GM19455 (cell line): ENCODE results near the gene TCF7L2.
"Not testable (repeated sequence)": the region's sequence is repeated elsewhere in the genome, so short reads cannot be mapped to it uniquely, and the experiment has no call there.

Experiments used
- ATAC-seq: cut with Tn5 transposase; IDR thresholded peaks from one replicate; pipeline ENCODE4 v1.9.1; 2021; ENCODE audit not compliant: unreplicated experiment

TCF7L2 gene

DNA sequence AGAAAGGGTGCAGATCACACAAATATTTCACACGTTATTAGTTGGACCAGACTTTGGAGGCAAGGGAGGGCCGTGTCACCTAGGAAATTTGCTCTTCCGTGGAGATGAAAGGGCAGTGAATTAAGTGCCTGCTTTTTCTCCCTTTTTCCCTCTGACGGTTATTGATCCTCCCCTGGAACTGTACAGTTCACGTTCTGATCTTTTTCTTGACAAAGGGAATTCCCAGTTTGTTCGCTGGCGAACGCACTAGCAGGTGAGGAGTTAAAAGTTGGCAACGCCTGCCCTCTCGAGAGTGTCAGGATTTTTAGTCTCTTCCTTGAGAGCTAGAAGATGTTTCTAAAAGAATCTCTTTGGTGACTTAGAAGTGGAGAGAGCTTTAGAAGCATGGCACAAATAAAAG, 111.5 kb downstream of the TCF7L2 start:
- no peak for ATAC-seq

DNA sequence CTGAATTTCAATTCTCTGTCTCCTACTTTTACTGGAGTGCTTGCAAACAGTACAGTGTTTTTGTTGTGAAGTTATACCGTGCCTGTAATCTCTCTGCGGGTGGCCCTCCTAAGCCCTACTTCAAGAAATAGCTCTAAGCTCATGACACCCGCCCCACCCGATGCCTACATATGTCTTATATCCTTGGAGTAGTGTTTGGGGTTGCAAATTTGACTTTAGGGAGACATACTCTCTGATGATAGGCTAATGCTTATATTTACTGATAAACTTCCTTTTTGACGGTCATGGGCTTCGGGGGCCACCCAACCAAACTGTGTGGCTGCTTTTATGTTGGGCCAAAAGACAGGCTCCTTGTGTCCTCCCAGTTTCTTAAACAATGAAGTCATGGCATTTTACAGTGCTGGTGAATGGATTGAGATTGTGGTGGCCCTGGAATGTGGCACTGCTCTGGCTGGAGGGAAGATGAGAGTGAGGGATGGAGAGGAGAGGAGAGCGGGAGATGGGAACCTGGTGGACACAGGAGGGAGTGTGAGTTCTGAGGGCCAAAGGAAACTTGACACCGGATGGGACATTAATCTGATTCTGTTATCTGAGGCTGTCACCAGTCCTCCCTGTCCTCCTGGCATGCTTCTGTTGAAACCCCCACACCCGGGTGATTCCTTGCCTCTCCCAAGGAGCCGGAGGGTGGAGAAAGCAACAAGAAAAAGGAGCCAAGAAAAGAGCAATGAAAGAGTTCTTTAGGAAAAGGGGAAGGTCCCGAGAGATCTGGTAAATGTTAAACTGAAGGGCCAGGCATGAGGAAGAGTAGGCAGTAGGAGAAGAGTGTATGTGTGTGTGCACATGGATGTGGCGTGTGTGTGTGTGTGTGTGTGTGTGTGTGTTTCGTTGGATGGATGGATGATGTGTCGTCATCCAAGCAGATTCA, 113.3 kb downstream of the TCF7L2 start:
- no peak for ATAC-seq

DNA sequence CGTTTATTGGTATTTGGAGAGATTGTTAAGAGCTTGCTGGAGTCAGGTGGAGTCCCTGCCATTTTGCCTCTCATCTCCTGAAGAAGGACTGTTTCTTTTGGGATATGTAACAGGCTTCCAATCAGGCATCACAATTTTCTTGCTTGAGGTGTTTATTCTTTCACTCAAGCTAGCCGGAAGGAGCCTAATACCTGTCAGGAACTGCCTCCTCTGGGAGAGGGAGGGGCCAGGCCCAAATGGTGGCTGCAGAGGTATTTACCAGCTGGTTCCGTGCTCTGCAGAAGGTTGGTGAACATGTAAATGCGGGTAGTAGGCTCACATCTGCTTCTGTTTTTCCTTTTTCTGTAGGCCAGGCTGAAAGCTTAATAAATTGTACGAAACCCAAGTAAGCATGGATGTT, 114.0 kb downstream of the TCF7L2 start:
- ATAC-seq, result no peak

DNA sequence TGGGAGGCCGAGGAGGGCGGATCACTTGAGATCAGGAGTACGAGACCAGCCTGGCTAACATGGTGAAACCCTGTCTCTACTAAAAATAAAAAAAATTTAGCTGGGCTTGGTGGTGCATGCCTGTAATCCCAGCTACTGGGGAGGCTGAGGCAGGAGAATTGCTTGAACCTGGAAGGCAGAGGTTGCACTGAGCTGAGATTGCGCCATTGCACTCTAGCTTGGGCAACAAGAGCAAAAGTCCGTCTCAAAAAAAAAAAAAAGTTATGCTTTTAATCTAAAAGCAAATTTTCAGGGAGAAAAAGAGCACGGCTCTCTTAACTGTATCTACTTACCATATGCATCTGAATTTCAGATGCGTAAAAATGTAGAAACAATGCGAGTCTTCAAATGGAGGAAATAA, 116.1 kb downstream of the TCF7L2 start:
- ATAC-seq, result not testable (repeated sequence)

DNA sequence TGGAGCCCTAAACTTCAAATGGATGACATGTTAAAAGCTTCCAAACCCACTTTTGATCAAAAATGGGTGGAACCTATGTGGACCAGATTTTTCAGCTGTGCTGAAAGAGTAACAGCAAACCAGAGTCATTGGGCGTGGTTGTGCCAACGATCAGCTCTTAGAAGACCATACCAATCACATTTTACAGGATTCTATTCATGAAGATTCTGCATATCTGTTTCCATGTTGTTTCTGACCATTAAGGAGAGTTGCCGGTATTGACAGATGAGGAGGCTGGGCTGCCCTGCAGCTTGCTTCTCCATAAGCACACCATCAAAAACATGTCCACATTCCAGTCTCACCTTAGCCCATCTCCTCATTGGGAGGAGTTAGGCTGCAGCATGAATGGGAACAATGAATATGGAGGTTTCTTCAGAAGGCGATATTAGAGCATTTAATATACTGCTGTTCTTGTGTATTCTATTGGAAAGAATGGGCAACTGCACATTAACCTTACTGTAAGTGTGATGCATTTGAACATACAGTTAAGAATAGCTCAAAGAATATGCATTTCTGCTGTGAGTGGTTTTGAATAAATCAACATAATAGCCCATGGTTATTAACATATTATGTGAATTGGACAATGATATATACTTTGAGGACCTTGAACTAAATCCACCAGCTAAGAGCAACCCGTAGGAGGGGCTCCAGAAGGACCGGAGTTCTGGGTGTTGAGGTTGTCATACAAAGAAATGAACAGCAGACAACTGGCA, 116.7 kb downstream of the TCF7L2 start:
- ATAC-seq, result no peak

DNA sequence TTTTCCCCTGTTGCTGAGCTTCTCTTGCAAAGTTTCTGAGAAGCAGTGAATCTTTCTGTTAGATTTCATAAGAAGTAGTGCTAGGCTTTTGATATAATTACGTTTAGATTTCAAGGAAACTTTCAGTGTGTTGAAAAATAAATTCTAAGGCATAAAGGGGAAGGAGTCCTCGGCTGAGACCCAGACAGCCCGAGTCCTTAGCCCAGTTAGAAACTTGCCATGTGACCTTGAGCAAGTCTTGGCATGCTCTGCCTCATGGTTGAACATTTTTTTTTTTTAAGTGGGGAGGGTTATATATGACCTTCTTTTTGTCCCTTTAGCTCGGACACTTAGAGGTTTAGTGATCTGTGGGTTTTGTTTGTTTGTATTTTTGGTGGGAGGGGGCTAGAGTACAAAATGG, 117.5 kb downstream of the TCF7L2 start:
- no peak for ATAC-seq

DNA sequence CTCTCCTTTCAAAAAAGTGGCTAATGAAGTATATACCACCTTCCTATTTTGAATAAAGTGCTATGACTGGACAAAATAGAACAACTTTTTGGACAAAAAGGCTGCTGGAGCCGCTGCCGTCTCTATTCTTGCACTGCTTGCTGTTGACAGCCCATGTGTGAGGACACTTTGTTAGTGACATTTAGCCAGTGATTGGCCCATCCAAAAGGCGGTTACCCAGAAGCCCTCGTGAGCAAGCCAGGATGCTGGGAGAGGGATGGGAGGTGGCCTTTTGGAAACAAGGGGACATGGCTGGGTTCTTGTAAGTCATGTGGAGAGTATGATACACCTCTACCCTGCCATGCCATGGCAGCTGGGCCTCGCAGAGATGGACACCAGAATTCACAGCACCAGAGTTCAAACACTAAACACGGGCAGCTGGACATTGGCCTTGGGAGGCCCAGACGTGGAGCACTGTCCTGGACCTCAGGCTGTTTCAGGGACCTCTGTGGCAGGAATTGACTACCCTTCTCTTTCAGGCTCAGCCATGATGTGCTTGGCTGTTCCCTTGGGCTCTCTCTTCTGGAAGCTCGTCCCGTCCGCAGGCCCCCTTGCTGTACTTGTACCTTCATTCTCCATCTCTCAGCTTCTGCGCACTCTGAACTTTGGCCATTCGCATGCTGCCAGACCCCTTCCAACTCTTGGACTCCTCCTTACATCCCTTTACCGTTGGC, 118.3 kb downstream of the TCF7L2 start:
- ATAC-seq, result no peak

DNA sequence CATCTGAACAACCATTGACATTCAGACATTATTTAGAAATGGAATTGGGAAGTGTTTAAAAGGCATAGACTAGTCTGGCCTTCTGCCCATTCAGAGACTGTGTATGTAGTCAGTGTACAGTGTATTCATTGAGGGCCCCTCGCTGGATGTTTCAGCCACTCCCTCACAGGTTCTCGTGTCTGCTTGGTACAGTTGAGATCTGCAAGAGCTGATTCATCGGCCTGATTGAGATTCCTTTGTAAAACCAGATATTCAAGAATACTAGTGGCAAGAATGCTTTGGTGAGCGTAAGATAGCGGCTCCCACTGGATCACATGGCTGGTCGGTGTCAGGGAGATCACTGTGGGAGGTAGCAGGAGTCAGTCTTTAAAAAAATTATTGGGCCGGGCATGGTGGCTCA, 119.5 kb downstream of the TCF7L2 start:
- no peak for ATAC-seq

DNA sequence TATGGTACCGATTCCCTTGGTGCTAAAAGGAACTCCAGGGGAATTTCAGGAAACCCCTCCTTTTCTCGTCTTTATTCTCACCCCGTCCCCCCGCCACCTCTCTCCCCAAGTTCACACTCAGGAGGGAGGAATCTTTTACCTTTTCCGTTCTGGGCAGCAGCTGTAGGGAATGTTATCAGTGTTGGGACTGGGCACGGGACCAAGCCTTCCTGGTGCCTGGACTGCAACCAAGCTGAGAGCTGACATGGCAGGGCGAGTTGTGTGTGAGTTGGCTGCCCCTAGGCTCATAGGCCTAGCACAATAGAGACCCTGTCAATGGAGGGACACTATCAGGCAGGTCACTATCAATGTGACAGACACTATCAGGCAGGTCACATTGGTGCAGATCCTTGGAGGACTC, 121.4 kb downstream of the TCF7L2 start:
- no peak for ATAC-seq

DNA sequence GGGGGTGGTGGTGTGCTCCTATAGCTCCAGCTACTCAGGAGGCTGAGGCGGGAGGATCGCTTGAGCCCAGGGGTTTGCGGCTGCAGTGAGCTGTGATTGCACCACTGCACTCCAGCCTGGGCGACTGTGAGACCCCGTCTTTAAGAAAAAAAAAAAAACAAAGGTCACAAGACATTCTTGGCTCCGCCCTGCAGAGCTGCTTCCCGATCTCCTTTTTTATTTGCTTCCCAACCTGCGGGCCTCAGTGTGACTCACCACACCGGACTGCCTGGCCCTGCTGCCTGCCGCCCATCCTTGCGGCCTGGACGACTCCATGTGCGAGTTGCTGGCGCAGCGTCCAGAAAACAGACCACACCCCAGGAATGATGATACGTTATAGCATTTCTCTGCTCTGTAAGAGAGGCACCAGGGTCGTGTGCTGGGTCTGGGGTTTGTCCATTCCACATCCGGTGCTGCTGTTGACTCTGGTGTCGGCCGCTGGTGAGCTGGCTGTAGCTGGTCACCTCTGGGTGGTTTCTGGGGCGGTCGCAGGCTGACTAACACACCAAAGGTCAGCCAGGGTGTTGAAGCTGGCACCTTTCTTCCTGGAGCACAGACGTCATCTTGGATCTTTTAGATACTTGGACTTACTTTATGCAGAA, 123.6 kb downstream of the TCF7L2 start:
- no peak for ATAC-seq

DNA sequence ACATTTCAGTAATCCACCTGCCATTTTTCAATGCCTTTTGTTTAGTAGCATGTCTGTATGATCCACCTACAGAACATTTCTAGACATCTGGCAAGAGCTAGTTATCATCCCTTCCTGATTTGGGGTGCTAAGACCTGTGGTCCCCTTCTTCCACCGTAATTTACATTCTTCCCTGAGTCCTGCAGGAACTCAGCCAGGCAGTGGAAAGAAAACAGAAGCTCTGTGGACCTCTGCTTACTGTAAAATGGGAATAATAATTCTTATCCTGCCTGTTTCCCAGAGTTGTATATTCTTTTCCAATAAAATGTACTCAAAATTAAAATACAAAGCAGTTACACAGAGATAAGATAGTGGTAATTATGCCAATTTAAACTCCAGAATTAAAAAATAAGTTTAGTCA, 126.9 kb downstream of the TCF7L2 start:
- no peak for ATAC-seq

DNA sequence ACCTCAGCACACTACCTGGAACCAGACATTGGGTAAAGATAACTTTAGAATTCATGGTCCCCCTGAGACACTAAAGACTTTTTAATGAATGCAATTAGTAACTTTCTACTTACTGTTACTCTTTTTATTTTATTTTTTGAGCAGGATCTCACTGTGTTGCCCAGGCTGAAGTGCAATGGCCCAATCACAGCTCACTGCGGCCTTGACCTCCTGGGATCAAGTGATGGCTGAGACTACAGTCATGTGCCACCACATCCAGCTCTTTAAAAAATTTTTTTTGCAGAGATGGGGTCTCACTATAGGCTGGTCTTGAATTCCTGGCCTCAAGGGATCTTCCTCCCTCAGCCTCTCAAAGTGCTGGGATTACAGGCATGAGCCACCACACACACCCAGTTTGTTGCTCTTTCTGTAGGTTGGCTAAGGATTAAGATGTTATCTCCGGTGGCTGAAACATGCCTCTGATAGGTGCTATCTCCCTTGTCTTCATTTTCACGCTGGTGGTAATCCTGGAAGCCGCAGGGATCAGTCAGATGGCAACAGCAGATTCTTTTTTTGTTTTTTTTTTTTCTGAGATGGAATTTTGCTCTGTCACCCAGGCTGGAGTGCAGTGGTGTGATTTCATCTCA, 128.3 kb downstream of the TCF7L2 start:
- no peak for ATAC-seq

DNA sequence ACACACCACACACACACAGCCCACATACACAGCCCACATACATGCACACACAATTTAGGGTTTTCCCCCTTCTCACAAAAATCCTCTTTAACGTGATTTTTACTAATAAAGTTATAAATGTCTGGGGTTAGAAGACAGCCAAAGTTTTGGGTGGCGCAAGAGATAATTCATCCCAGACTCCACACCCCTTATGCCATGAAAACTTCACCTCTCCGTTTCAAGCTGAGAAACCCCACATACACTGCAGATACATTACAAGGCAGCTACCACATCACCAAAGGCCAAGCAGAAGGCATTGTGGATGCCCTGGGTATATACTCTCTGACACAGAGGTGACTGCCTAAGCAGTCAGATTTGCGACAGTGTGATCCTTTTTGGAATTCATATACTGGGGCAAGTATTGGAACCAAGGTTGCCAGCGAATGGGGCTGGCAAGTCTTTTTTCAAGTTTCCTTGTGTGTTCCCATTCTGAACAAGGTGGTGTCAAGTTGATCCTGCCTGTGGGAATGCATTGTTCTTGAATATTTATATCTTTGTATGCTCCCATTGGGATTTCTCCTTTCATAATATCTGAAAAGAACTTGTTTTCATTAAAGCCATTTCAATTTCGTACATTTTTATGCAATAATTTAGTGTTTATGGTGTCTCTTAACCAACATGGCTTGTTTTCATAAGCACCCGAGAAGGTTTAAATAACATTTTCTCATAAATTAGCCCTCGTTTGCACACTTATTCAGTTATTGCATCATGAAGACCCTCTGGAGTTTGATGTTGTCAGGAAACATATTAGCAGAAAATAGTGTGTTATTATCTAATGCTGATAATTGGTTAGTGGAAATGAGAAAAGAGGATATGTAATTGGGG, 130.2 kb downstream of the TCF7L2 start:
- no peak for ATAC-seq

DNA sequence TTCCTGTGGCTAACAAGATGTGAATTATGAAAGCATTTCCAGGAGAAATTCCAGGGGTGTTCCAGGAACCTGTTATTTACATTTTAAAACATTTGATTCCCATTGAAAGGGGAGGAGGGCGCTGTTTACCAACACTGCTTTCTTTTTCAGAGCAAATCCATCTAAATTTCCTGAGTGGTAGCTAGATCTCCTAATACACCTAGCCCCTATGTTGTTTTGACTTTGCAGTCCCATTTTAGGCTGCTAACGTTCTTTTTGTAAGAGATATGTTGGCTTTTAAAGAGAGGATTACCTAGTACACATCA, 130.8 kb downstream of the TCF7L2 start:
- no peak for ATAC-seq

DNA sequence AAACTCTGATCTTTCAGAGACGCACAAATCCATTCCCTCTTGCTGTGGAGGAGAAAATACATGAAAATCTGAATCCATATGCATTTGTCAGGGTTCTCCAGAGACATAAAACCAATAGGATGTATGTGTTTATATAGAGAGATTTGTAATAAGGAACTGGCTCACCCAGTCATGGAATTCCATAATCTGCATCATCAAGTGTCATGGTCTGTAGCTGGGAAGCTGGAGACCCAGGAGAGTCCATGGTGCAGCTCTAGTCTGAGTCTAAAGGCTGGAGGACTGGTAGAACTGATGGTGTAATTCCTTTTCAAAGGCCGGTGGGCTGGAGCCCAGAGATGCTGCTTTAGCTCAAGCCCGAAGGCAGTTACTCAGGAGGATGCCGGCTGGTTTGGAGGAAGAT, 134.0 kb downstream of the TCF7L2 start:
- ATAC-seq, result no peak

DNA sequence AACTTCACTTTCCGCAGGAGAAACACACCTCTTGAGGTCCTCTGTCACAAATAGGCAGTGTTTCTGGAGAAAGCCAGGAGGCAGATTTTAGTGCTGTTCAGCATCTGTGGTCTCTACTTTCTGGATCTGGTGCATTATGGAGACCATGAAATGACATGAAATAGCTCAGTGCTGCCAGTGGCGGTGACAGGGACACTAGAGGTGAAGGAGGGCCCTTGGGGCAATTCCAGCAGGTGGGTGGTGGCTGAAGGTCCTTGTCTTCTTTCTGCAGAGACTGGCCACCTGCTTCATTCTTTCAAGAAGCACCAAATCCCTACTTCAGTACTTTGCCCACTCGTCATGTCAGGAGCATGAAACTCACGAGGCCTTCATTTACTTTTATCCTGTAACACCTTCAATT, 135.7 kb downstream of the TCF7L2 start:
- ATAC-seq, result no peak

DNA sequence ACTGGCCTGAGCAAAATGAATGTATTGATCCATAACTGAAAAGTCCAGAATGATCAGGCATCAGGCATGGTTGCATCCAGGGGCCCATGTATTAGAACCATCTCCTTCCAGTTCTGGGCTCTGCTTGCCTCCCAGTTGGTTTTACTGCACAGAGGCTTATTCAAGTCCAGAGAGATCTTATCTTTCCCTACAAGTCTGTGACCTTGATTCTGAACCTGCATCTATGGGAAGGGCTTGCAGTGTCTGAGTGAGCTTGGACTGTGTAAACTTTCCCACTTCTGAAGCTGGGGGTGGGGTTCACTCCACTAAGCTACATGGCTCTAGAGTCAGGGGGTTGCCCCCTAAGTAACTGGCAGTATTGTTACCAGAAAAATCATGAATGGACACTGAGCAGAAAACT, 136.2 kb downstream of the TCF7L2 start:
- no peak for ATAC-seq

DNA sequence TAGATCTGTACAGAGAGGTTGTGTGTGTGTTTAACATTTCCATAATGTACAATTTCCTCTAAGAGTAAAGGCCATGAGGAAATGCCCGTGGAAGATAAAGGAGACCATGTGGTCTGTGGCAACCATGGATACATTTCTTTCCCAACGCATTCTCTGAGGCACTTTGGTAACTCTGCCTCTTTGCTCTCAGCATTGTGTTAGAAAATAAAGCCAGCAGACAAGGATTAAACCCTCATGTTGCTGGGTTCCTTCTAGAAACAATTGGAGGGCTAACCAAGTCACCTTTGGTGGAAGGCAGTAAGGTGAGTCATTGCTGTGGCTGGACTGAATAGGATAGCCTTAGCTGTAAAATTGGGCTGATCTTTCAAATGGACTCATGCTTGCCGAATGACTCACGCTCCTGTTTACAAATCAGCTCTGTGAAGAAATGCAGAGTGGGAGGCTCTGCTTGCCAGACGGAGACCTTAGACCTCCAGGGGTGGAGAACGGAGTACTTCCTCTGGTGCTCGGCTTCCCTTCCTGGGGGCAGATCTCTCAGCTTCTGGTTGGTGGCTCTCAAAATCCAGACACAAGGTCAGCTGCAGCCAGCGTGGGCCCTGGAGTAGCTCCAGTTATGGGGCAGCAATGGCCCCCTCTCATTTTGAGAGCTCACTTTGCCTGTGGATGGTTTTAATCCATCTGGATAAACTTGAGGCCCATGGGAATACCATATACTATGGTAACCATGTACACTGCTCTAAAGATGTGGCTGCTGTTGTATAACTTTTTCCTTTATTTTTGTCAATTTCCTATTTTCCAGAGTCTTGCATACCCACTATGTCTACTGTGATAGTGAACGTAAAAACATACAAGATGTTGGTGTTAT, 137.3 kb downstream of the TCF7L2 start:
- ATAC-seq, result no peak

DNA sequence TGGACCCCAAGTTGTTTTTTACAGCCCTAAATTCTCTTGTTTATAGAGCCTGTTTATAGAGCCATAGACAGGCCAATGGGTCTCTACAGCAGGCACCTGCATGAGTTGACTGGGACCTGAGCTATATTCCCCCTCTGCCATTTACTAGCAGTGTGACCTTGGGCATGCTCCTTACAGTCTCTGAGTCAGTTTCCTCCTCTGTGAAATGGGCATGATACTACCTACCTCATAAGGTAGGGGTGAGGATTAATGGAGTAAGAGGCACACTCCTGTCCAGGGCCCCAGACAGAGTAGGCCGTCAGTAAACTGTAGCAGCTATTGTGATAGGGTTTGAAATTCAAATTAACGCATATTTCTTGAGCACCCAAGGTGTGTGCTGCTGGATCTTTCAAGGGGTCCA, 138.1 kb downstream of the TCF7L2 start:
- no peak for ATAC-seq
